ENCODE measurements around the gene UBXN11. TPM values are rescaled to one million over a fixed set of nuclear protein-coding genes. Genes with fewer than 3 reads are reported as not detected.
A peak's percentile ranks its signal among the peaks of the same experiment; 100 is the strongest.

Gene UBXN11
- polyA plus RNA-seq, 4 donors: 36.2 to 48.0 (median 38.8) TPM

- DNase-seq (ENCODE audit: low read depth in 4 of 4, low spot score in 3 of 4): no peak
Observed at GRCh38 chr1:26276432-26276838, 30.0 kb downstream of the UBXN11 start.

GRCh38 chr1:26275580-26276431 is 30.6 kb downstream of the UBXN11 start:
- peak; percentile 53 to 68 (median 64) for DNase-seq (ENCODE audit: low read depth in 4 of 4, low spot score in 3 of 4)

GRCh38 chr1:26274801-26275425 is 31.5 kb downstream of the UBXN11 start:
- DNase-seq (ENCODE audit: low read depth in 4 of 4, low spot score in 3 of 4): no peak

GRCh38 chr1:26269198-26269550 is 37.3 kb downstream of the UBXN11 start:
- DNase-seq (ENCODE audit: low read depth in 4 of 4, low spot score in 3 of 4): no peak

GRCh38 chr1:26268290-26269197 is 37.9 kb downstream of the UBXN11 start:
- no peak for DNase-seq (ENCODE audit: low read depth in 4 of 4, low spot score in 3 of 4)

GRCh38 chr1:26265405-26265804 is 41.0 kb downstream of the UBXN11 start:
- DNase-seq (ENCODE audit: low read depth in 4 of 4, low spot score in 3 of 4): no peak

GRCh38 chr1:26263212-26263611 is 43.2 kb downstream of the UBXN11 start:
- no peak for DNase-seq (ENCODE audit: low read depth in 4 of 4, low spot score in 3 of 4)

GRCh38 chr1:26259578-26259977 is 46.9 kb downstream of the UBXN11 start:
- no peak for DNase-seq (ENCODE audit: low read depth in 4 of 4, low spot score in 3 of 4)

- no peak for DNase-seq (ENCODE audit: low read depth in 4 of 4, low spot score in 3 of 4)
Observed at GRCh38 chr1:26259005-26259404, 47.4 kb downstream of the UBXN11 start.

- no peak for DNase-seq (ENCODE audit: low read depth in 4 of 4, low spot score in 3 of 4)
Observed at GRCh38 chr1:26257222-26257621, 49.2 kb downstream of the UBXN11 start.

- DNase-seq (ENCODE audit: low read depth in 4 of 4, low spot score in 3 of 4): no peak
Observed at GRCh38 chr1:26254404-26254803, 52.0 kb downstream of the UBXN11 start.

GRCh38 chr1:26252718-26253117 is 53.7 kb downstream of the UBXN11 start:
- DNase-seq (ENCODE audit: low read depth in 4 of 4, low spot score in 3 of 4): no peak

- no peak for DNase-seq (ENCODE audit: low read depth in 4 of 4, low spot score in 3 of 4)
Observed at GRCh38 chr1:26239936-26240335, 66.5 kb downstream of the UBXN11 start.

- no peak for DNase-seq (ENCODE audit: low read depth in 4 of 4, low spot score in 3 of 4)
Observed at GRCh38 chr1:26237230-26237966, 69.0 kb downstream of the UBXN11 start.

GRCh38 chr1:26234644-26235370 is 71.6 kb downstream of the UBXN11 start:
- peak in 3 of 4 donors; percentile 13 to 31 (median 26) for DNase-seq (ENCODE audit: low read depth in 4 of 4, low spot score in 3 of 4)

GRCh38 chr1:26233903-26234643 is 72.4 kb downstream of the UBXN11 start, which contains the start of gene CEP85:
Gene CEP85, plus strand, starts transcription at chr1:26234200. Its CDS starts 5,584 bp downstream, at chr1:26239784.
- DNase-seq (ENCODE audit: low read depth in 4 of 4, low spot score in 3 of 4): peak; percentile 92 to 98 (median 94)

All from right renal pelvis (tissue), 4 donors.